Ramos (cell line): Measurements from ENCODE around the gene ADAMTS17.
"Not testable (repeated sequence)": the region's sequence is repeated elsewhere in the genome, so short reads cannot be mapped to it uniquely, and the experiment has no call there.

Experiments
- in situ Hi-C: fragments of 300-500 bp; cut with MboI; formaldehyde crosslinking; loops from one replicate; pipeline ENCODE4 v1.14.3; 2022; ENCODE audit warnings: low sequenced_read_pairs; ENCODE audit not compliant: unreplicated experiment

Gene ADAMTS17

DNA sequence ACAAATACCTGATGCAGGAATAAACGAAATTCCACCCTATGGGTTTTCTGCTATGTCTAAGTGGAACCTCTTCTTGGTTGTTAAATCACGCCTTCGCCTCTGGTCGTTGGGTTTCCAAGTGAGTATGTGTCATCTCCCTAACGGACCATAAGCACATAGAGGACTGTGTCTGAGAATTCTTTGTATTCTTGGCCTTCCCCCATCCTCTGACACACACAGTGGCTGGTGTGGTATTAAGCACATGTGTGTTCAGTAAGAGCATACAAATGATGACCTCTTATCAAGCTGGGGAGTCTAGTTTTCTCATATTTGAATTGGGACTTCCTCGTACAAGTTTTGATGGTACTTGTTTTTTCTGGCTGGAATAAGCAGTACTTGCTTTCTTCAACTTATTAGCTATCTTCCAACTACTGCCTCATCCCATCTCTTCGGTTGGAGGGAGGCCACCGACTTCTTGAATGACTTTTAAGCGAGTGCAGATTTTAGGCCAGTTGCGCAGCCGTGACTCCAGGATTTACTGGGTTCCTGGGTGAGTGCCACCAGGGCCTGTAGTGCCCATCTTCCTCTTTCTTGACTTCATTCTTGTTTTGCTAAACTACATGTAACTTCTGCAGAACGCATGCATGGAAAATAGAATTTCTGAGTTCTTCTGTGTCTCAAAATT, 240.2 kb downstream of the ADAMTS17 start:
- in situ Hi-C loops: no loop called here

DNA sequence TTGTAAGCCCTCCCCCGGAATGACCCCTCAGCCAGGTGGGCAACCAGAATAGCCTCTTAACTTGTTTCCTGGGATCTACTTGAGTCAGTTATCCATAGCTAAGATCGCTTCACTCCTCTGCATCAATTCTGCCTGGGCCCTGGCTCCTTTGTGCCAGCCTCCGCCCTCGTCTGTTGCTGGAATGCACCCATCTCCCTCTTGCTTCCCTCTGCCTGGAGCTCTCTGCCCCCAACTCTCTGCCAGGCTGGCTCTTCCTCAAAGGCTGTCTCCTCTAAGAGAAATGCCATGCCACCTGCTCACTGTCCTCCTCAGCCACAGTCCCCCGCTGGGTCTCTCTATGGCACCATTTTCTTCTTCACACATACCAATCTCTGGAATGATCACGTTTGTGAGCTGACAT, 240.8 kb downstream of the ADAMTS17 start:
- in situ Hi-C loops: no loop called here

DNA sequence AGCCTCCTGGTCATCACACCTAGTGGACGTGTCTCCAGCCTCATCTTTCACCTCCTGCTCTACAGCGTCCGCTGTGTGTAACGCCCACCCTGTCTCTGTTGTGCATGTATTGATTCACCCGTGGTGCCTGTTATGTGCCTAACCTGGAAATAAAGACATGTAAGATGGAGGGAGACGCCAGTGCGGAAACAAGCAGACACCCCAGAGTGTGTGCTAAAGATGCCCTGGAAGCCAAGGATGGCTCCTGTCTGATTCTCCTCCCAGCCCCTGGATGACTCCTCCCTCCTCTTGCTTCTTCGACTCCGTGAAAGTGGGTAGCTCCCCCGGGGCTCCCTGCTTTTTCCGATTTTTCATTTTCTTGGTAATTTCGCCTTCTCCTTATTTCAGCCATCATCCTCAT, 241.8 kb downstream of the ADAMTS17 start:
- in situ Hi-C loops: no loop called here

DNA sequence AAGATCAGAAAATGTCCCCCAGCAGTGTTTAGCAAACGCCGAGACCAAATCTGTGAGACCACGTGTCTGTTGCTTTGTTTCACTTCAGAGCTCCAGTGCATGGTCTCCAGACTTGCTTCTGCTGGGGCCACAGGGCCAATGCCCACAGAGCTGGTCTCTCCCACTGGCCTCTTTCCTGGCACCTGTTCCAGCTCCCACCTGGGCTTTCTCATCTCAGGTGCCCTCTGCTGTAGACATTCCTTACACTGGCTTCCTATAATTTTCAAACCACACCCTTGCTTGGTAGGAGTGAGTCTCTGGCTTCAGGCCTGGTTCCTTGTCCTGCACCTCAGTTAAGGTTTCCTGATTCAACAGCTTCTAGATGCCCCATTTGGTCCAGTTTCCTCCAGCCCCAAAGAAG, 243.1 kb downstream of the ADAMTS17 start:
- in situ Hi-C loops: no loop called here

DNA sequence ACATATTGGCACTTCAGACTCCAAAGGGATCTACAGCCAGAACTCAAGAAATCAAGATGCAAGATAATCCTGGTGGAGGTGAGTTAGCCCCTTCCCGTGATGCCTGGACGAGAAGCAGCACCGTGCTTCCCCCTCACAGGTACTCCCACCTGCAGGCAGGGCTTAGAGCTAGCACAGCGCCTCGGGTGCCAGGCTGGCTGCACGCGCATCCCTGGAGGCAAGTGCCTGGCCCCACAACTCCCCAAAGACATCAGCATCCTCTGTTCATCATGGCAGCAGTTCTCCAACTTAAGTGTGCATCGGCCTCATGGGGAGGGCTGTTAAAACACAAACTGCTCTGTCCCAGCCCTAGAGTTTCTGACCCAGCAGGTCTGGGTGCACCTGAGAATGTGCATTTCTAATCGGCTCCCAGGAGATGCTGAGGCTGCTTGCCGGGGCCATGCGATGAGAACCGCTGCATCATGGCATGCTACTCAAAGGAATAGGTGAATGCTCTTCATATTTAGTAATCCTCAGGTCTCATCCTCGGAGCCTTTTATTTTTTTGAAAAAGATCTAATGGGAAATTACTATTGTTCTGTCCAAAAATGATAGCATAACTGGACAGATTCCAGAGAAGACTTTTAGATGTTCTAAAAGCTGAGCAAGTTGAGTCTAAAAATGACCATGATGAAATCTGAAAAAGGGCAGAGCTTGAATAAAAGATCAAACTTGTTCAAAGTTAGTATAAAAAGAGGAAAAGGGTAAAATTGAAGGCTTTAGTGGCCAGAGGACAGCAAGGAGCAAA, 244.2 kb downstream of the ADAMTS17 start:
- in situ Hi-C loops: no loop called here

- in situ Hi-C loops: no loop called here
These were observed 245.1 kb downstream of the ADAMTS17 start for GRCh38 chr15:100096700-100097099.

DNA sequence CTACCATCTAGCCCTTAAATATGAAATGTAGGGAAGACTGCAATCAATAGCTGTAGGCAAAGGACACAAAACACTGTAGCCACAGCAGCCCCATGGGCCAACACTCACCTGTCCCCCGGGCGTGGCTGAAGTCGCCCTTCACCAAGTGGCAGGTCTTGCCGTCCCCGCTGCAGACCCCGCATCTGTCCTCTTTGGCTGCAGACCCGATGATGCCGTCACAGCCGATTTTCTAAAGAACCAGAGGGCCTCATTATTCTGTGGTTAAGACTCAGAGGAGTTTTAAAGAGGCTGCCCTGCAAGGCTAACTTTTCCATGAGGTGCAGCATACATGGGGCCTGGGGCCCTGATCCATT, 245.6 kb downstream of the ADAMTS17 start:
- in situ Hi-C loops: no loop called here

GRCh38 chr15:100095541-100096247, 246.1 kb downstream of the ADAMTS17 start:
- in situ Hi-C loops: no loop called here

- in situ Hi-C loops: no loop called here
These were observed 247.7 kb downstream of the ADAMTS17 start for GRCh38 chr15:100094127-100094510.

DNA sequence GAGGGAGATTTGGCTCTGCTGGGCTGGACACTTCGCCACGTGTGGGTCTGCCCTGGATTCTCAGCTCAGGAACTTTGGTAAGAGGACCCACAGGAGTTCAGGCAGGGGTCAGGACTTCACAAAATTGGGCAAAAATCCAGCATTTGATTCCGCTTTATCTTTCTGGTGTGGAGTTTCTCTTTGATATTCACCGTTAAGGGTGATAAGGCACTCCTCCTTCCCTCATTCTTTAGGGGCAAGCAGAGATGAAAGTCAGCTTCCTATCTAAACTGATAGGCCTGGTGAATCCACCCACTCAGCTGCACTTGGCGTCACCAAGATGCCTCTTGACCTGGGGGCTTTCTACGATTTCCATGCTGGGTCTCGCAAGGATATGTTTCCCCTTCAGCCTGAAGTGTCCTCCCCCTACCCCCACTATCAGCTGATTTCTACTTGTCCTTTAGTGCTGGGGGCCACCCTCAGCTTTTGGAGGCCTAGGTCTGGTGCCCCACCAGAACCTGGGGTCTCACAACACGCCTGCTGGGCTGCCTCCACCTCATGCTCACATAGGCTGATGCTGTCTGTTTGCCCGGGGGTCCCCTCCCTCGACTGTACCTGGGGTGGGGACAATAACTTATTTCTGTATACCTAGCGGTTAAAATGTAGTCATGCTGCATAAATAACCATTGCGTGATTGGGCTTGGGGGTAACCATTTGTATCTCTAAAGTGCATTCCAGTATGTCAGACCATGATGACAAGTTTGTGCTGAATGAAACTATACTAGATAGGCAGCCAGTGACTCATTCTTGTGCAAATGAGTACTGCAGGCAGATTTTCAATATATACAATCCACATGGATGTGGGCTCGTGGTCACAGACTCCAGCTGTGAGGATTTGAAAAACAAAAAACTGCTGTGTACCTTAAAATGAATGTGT, 248.3 kb downstream of the ADAMTS17 start:
- in situ Hi-C loops: no loop called here

DNA sequence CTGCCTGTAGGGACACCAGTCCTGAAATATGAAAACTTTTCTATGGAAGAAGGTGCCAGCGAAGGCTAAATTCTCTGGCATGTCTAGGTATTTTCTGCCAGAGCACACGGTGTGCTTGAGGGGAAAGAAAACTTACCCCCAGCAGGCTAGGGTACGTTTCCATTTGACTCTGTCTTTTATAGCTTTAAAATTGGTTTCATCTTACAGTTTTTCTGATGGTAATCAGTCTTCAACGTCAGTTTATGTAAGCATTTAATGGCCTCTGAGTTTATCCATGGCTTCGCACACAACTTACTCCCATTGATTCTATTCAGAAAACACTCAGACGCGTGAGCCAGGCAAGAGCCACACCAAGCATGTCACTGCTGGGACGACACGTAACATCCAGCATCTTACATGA, 249.7 kb downstream of the ADAMTS17 start:
- in situ Hi-C loops: no loop called here

DNA sequence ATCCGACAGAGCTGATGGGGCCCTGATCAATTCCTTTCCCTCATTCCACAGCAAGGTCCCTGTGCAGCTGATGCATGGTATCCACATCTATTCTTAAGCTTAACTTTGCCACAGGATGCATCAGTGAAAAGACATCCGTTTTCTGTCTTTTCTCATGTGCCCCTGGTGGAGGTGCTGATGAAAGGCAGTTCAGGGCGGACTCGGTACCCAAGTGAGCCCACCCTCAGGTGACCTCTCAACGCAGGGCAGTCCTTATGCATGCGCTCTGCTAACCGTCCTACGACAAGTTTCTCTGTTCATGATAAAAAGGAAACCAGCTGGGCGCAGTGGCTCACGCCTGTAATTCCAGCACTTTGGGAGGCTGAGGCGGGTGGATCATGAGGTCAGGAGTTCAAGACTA, 251.4 kb downstream of the ADAMTS17 start:
- in situ Hi-C loops: no loop called here

DNA sequence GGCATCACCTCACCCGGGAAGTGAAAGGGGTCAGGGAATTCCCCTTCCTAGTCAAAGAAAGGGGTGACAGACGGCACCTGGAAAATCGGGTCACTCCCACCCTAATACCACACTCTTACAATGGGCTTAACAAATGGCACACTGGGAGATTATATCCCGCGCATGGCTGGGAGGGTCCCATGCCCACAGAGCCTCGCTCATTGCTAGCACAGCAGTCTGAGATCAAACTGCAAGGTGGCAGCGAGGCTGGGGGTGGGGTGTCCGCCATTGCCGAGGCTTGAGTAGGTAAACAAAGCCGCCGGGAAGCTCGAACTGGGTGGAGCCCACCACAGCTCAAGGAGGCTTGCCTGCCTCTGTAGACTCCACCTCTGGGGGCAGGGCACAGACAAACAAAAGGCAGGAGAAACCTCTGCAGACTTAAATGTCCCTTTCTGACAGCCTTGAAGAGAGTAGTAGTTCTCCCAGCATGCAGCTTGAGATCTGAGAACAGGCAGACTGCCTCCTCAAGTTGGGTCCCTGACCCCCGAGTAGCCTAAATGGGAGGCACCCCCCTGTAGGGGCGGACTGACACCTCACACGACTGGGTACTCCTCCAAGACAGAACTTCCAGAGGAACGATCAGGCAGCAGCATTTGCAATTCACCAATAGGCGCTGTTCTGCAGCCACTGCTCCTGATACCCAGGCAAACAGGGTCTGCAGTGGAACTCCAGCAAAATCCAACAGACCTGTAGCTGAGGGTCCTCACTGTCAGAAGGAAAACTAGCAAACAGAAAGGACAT, 257.5 kb downstream of the ADAMTS17 start:
- in situ Hi-C loops: not testable (repeated sequence)

- in situ Hi-C loops: no loop called here
These were observed 258.2 kb downstream of the ADAMTS17 start for GRCh38 chr15:100083572-100083971.

DNA sequence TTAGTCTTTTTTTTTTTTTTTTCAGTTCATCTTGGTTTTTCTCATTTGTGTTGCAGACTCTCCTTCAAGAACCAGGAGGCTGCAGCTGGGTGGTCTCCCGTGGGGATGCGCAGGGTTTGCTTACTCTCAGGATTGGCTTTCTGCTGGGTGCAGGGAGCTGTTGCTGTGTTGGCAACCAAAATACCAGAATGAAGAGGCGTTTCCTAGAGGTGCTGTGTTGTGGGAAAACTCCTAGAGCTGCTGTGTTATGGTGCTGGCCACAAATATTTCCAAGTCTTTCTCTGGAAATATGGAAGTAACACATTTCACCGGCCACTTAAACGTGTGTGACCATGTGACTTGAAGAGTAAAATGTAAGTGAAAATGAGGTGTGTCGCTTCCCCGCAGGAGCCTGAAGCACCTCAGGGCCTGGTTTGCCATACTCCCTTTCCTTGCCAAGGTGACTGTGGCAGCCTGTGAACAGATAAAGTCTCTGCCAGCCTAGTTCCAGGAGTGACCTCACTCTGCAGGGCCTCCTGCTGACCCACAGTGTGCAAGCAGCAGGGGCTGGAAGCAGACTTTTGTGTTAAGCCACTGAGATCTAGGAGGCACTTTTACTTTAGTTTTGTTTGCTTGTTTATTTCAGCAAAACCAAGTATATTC, 258.9 kb downstream of the ADAMTS17 start:
- in situ Hi-C loops: no loop called here

DNA sequence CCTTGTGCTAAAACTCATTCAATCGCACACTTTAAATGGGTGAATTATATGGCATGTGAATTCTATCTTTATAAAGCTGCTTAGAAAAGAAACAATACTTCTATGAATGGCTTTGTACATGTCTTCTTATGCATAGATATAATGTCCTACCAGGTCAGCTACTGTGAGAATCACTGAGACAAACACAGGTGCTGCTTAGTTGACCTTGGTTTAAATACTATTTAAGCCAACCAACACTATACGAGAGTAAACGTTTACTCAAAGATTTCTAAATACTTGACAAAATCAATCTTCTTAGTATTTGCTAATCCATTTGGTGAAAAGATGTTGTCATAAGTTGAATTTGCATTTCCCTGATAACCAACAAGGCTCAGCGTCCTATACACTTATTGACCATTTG, 260.3 kb downstream of the ADAMTS17 start:
- in situ Hi-C loops: no loop called here

GRCh38 chr15:100078511-100079220, 263.1 kb downstream of the ADAMTS17 start:
- in situ Hi-C loops: no loop called here

DNA sequence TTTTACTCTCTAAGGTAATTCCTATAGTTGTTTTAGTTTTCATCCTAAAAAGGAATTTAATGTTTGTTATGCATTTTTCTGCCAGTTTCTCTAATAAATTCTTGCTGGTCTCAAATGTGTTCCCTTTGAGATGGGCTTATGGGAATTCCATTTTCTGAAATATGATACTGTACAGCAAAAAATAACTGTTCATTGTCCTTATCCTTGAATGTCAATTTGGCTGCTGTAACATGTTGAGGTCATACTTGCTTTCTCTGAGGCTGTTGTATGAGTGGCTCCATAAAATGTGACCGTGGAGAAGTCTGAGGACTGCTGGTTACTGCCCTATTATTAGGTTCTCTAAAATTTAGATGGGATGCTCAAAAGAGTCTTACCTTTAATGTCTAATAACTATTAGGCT, 266.5 kb downstream of the ADAMTS17 start:
- in situ Hi-C loops: no loop called here

DNA sequence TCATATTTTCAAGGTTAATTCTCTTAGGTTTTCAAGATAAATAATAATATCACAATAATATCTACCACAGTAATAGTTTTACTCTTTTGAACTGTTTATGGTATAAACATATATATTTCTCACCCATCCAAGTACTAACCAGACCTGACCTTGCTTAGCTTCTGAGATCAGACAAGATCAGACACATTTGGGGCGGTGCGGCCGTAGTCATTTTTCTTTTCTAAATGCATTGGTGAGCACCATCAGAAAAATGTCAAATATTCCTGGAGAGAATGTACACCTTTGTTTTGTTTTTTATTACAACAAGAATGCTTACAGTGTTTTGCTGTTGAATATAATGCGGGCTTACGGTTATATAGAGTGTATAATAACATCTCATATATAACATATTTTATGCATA, 267.8 kb downstream of the ADAMTS17 start:
- in situ Hi-C loops: no loop called here
